Hematopoietic multipotent progenitor cell (in vitro differentiated cells): ENCODE results near the gene MPP1. TPM values are rescaled to one million over a fixed set of nuclear protein-coding genes. Genes with fewer than 3 reads are reported as not detected.

ENCODE experiments used
- DNase-seq, 3 donors: peaks; one replicate each; pipeline ENCODE4 v3.0.0-alpha.2; 2011 to 2015; ENCODE audit warnings: low read depth in 2 of 3, low spot score in 2 of 3
- total RNA-seq: library from RNA; depleted of rRNA; stranded (reverse); fragments of >200 nt; gene quantifications from one replicate; pipeline ENCODE4 v1.2.3, GENCODE V29; 2012

Gene MPP1
- total RNA-seq, 1 donor = 154 TPM

GRCh38 chrX:154779261-154779660 is 26.0 kb downstream of the MPP1 start:
- no peak for DNase-seq

GRCh38 chrX:154776753-154777152 is 28.5 kb downstream of the MPP1 start:
- DNase-seq = no peak

- no peak for DNase-seq
Measured at GRCh38 chrX:154775419-154776349, 29.6 kb downstream of the MPP1 start.

GRCh38 chrX:154774622-154775021 is 30.7 kb downstream of the MPP1 start:
- DNase-seq = no peak

GRCh38 chrX:154762537-154763296 is 42.6 kb downstream of the MPP1 start, which contains the start of gene DKC1:
TSS of gene DKC1 (plus strand) at chrX:154762864. CDS start at chrX:154762966, 102 bp downstream.
- peak; percentile 86 to 95 (median 92) for DNase-seq

- peak in 1 of 3 donors; percentile 45 for DNase-seq
Measured at GRCh38 chrX:154761977-154762536, 43.2 kb downstream of the MPP1 start.

- no peak for DNase-seq
Measured at GRCh38 chrX:154758696-154759095, 46.6 kb downstream of the MPP1 start.

GRCh38 chrX:154751669-154752271 is 53.5 kb downstream of the MPP1 start:
- DNase-seq = peak in 1 of 3 donors; percentile 46

GRCh38 chrX:154751203-154751668 is 54.0 kb downstream of the MPP1 start:
- peak in 1 of 3 donors; percentile 64 for DNase-seq

- DNase-seq = peak in 2 of 3 donors; percentile 58 to 72
Measured at GRCh38 chrX:154750301-154751202, 54.7 kb downstream of the MPP1 start, which contains the start of gene GAB3. TSS of gene GAB3 (minus strand) at chrX:154751077. CDS start at chrX:154751025, 52 bp downstream.

GRCh38 chrX:154749856-154750255 is 55.4 kb downstream of the MPP1 start:
- DNase-seq = no peak

- DNase-seq = peak in 2 of 3 donors; percentile 50 to 79
Measured at GRCh38 chrX:154748712-154749339, 56.5 kb downstream of the MPP1 start.

- DNase-seq = no peak
Measured at GRCh38 chrX:154742613-154743012, 62.7 kb downstream of the MPP1 start.

- no peak for DNase-seq
Measured at GRCh38 chrX:154739952-154740465, 65.3 kb downstream of the MPP1 start.

GRCh38 chrX:154738011-154738738 is 67.1 kb downstream of the MPP1 start:
- DNase-seq = peak in 1 of 3 donors; percentile 52

- DNase-seq = no peak
Measured at GRCh38 chrX:154737136-154737535, 68.1 kb downstream of the MPP1 start.

- no peak for DNase-seq
Measured at GRCh38 chrX:154735695-154736393, 69.4 kb downstream of the MPP1 start.
